GM12873 (cell line): Measurements from ENCODE around the gene EPB41L4A.

Source experiments
- CTCF ChIP-seq: IDR thresholded peaks from 2 replicates; pipeline ENCODE4 v1.5.1; 2012; ENCODE audit warnings: low read depth, mild to moderate bottlenecking, moderate library complexity, low read length, control low read depth; ENCODE audit not compliant: insufficient read depth; ENCODE audit errors: missing control alignments

Gene EPB41L4A

DNA sequence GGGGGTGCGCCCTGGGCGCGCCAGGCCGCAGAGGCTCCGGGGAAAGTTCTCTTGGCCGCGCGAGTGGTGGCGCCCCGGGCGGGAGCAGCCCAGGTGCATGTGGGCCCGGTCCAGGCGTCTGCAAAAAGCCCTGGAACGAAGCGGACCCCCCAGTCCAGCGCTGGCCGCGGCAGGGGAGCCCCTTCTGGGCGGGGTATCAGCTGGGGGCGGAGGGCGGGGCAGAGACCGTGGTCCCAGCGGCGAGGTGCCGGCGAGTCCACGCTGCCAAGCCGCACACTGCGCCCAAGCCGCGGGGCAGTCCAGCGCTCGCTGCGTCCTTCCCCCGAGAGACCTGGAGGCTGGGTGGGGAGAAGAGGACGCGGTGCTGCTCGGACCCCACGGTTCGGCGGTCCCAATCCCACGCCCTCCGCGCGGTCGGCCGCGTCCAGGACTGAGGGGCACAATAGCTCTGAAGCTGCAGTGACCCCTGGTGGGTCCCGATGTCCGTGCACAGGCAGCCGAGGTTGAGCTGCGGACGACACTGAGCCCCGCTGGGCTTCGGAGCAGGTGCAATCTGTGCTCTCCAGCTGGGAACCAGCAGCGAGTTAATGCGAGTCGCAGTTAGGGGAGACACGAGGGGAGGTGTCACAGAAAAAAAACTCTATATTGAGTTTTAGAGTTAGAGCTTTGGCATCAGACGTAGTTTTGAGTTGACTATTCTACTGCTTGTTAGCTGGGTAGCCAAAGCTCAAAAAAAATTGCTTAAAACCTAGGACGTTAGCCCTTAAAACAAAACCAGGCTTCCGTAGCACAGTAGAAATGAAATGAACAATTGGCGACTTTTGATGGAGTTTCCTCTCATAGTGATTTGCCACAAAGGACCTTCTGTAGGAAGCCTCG, 1.1 kb upstream of the EPB41L4A start:
- TF ChIP-seq CTCF, result peak; percentile 83

DNA sequence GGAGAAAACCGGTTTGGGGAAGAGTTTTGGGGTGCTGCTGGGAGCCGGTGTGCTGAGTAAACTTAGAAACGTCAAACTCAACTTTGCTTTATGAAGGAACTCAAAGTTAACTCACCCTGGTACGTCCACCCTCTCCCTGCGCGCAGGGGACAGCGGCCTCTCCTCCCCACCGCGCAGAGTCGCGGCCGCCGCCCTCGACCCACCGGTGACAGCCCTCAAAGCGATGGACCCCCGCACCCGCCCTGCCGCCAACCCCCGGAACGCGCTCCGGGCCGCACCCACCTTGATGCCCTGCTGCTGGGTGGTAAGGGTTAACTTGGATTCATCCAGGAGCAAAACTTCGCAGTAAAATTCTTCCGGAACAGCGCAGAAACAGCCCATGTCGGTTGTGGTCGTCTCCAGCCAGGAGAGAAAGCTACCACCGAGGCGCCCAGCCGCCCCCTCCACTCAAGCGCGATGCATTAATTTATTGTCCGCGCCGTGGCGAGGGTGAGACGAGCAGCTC, 366 bp downstream of the EPB41L4A start:
- TF ChIP-seq CTCF, result no peak

GRCh38 chr5:112417931-112418658, 982 bp downstream of the EPB41L4A start:
- no peak for TF ChIP-seq CTCF

DNA sequence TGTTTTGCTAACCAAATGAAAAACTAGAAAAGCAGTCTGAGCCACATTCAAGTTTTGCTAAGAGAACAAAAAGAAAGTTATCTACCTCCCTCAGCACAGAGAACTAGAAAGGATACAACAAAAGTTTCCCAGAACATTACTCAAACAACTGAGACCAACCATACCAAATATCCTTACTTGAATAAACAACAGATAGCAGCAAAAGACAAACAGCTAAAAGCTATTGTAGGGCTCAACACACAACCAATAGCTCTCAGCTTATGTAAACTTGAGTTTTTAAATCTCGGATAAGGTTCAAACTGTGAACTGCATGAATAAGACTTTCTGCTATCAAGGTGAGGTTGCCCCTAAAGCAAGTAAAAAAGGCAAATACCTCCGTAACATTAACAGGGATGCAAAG, 3.5 kb downstream of the EPB41L4A start:
- no peak for TF ChIP-seq CTCF

- TF ChIP-seq CTCF, result no peak
These were observed 5.5 kb downstream of the EPB41L4A start for GRCh38 chr5:112413611-112414010.

GRCh38 chr5:112412346-112412745, 6.7 kb downstream of the EPB41L4A start:
- TF ChIP-seq CTCF, result no peak

GRCh38 chr5:112411903-112412302, 7.2 kb downstream of the EPB41L4A start:
- TF ChIP-seq CTCF, result no peak
